Activated CD4-positive, alpha-beta T cell treated with anti-CD3 and anti-CD28 coated beads, Interleukin-2, amount 50 U/mL, for 16 hours (primary cell): ENCODE data around the gene QRFP.
"Not testable (repeated sequence)": the region's sequence is repeated elsewhere in the genome, so short reads cannot be mapped to it uniquely, and the experiment has no call there.

Source experiments
- DNase-seq: peaks from one replicate; pipeline ENCODE4 v3.0.0-alpha.2; 2020

QRFP gene

DNA sequence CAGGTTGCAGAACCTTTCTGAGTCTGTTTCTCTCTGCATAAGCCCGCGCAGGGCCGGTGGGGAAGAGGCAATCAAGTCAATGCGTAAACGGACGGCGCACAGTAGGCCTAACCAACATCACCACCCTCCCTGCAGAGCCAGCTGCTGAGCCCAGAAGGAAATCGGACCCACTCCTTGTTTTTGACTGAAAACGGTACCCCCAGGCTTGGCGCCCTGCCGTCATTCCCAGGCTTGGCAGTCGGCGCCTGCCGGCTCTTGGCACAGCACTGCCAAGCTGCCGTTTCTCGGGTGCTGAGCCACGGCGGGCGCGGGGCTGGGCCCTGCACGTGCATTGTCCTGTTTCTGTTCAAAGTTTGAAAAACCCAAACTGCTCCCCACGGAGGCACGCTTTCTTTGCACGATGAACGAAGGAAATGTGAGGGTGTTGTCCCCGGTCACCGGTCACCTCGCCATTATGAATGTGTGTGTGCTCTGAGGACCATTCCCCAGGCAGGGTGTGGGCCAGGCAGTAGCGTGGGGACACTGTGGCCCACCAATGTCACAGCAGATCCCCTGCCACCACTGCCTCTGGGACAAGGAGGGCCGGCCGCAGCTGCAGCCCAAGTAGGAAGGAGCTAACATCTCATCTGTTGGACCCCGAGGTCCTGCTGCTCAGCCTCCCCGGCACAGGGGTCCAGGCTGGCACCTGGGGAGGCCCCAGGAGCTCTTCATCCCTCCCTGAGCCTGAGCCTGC, 22.4 kb upstream of the QRFP start:
- DNase-seq, result no peak

DNA sequence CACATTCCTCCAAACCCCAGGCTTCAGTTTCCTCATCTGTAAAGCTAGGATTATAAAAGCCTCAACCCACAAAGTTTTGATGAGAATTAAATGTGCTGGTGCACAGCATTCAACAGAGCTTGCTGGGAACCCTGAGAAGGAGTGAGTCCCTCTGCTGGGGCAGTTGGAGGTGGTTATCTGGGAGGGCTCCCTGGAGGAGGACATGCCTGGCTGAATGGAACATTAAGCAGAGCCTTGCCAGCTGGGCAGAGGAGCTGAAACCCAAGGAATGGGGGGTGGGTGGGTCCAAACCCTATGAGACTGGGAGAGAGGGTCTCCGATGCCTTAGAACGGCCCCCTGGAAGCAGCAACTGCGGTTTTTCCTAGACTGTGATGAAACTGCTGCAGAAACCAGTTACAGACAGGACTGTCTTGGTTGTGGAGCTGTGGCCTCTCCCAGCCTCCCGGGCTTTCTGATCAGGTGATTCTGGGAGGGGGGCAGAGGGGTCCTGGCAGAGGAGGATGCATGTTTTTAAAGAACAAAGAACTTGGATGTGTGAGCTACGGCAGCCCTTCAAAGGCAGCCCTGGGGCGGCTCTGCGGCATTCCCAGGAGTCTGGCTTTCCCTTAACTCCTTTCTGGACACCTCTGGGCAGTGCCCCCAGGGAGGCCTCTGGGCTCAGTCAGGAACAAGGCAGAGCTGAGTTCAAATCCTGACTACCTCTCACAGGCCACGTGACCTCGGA, 21.7 kb upstream of the QRFP start:
- no peak for DNase-seq

DNA sequence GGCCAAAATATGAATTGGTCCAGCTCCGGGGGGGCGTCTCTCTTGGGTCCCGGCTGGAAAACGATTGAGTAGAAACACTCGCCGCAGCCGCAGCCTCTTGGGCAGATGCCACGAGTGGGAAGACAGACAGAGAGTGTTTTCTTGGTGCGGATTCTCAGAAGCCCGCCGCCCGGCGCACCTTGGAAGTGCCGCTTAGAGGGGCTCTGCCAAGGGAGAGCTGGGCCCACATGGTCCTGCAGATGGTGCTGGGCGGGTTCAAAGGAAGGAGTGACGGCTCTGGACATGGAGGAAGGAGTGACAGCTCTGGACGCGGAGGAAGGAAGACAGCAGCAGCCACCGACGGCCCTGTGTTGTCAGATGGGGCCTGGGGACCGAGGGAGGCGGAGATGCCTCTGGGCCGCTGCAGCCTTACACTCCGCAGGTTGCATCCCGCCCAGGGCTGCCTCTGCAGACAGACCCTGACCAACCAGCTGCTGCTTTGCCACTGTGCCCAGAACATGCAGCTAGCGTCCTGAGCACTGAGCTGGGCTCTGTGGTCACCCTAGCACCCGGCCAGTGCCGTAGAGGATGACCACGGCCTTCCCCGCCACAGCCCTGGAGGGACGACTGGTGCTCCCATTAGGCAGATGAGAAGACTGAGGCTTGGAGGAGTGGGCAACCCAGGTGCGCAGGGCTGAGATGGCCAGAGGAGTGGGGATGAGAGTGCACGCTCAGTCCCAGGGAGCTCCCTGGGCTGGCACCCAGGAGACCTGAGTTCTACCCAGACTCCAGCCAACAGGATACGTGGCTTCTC, 20.8 kb upstream of the QRFP start:
- DNase-seq, result no peak

DNA sequence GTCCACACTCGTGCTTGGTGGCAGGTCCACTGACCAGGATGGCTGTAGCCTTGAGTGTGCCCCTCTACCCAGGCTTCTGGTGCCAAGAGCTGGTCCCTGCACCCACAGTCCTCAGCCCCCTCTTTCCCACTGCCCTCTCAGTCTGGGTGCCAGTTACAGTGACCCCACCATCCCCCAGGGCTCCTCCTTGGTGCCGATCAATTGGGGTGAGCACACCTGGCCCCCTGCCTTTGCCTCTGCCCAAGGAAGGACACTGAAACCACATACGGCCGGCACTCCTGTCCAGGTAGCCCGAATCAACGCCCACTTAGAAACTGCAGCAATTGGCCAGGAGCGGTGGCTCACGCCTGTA, 18.5 kb upstream of the QRFP start:
- DNase-seq, result no peak

DNA sequence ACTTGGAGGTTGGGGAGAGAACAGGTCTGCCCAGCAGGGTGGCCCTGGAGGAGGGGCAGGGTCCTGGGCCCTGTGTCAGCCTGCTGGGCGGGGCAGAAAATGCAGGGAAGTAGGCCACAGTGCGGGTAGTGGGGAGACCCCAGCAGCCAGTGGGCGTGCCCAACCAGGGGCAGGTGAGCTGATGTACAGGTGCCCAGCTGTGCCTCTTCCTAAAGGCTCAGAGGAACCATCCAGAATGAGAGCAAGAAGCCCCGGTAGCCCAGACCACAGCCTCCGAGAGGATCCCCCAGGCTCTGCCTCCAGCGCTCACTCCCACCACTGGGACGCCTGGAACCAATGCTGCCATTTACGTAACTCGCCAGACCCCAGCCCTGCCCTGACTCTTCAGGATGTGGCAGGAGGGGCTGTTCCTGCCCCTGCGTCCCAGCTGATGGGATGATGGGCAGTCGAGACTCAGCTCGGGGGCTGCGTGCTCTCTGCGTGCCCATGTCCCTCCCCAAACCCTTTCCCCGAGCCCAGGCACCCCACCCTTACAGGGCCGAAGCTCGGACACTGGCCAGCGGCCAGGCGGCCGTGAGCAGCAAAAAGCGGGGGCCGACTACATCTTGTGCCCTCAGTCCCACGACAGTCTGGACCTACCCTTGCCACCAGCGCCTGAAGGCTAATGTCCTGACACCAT, 17.9 kb upstream of the QRFP start:
- DNase-seq, result no peak

DNA sequence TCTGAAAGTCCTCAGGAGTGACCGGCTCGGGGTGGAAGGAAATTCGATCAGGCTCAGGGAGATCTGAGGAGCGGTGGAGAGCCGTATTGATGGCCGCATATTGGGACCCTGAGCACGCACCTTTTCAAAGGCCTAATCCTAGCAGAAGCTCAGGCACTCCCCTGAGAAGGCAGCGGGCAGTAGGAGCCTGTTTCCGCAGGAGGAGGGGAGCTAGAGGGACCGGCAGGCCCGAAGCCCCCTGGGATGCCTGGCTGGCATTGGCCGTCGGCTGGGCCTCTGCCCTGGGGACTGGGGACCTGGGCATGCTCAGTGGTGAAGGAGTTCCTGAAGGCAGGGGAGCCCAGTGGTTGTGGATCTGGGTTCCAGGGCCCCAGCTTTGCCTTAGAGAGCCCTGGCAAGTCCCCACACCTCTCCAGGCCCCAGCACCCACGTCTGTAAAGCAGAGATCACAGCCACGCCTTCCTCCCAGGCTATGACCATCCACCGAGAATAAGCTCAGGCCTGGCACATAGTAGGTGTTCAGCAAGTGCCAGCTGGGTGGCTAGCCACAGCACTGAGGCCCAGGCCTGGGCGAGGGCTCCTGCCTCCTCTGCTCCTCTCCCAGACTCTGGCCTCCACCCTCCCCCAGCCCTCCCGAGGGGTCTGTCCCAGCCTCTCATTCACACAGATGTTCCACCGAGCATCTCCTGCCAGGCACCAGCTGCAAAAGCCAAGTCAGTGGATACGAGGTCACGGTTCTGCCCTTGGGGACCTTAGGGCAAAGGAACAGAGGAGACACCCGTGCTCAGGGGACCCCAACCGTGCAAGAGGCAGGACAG, 17.2 kb upstream of the QRFP start:
- no peak for DNase-seq

DNA sequence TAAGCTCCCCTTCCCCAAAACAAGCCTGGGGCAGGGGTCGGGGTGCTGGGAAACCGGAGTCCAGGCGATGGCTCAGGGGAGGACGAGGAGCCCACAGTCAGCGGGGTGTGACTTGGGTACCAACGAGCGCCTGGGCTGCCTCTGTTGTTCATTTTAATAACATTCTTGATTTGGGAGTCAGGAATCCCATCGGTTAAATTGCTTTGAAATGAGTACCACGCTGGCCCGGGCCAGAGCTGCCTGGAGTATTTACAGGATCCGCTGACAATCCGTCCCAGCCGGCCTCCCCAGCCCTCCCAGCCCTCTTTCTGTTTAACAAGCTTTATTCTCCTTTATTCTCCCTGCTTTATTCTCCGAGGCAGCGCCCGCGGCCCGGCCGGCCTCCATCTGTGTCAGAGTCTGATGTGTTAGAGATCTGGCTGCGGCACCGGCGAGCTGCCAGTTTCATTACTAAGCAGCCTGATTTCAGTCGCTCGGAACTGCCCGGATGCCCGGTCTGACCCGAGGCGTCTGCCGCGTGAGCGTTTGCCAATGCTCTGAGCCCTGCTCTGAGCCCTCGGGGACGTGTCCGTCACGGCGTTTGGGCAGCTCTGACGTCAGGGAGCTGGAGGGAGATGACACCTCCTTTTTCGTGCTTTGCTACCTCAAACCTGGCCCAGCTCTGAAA, 16.5 kb upstream of the QRFP start:
- no peak for DNase-seq

DNA sequence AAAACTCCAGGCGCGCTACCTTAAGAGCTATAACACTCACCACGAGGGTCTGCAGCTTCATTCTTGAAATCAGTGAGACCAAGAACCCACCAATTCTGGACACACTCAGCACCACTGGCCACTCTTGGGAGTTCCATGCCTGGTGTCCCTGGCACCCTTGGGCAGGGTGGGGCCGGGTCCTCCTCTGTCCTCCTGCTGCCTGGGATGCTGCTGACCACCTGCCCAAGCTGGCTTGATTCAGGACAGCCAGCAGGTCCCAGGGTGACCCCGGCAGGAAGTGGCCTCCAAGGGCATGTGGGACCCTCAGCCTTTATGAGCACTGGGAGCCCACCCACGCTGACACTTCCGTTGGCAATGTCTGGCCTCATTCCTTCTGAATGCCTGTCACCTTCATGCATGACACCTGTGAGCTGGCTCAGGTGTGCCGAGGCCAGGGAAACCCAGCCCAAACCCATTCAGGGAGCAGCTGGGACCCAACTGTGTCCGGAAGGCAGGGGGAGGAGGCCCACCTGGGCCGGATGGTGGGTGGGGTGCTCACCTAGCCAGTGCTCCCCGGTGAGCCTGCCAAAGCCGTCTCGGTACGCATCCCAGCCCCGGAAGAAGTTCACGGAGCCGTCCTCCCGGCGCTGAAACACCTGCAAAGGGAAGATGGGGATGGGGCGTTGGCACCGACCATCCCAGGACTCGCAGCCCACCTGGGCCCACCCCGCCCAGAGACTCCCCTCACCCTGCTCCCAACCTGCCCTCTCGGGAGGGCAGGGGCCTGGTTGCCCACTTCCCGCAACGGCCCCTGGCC, 14.8 kb upstream of the QRFP start:
- no peak for DNase-seq

DNA sequence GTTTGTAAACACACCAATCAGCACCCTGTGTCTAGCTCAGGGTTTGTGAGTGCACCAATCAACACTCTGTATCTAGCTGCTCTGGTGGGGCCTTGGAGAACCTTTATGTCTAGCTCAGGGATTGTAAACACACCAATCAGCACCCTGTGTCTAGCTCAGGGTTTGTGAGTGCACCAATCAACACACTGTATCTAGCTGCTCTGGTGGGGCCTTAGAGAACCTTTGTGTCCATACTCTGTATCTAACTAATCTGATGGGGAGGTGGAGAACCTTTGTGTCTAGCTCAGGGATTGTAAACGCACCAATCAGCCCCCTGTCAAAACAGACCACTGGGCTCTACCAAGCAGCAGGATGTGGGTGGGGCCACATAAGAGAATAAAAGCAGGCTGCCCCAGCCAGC, 14.1 kb upstream of the QRFP start:
- not testable (repeated sequence) for DNase-seq

DNA sequence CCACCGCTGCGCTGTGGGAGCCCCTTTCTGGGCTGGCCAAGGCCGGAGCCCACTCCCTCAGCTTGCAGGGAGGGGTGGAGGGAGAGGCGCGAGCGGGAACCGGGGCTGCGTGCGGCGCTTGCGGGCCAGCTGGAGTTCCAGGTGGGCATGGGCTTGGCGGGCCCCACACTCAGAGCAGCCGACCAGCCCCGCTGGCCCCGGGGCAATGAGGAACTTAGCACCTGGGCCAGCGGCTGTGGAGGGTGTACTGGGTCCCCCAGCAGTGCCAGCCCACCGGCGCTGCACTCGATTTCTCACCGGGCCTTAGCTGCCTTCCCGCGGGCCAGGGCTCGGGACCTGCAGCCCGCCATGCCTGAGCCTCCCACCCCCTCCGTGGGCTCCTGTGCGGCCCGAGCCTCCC, 13.4 kb upstream of the QRFP start:
- not testable (repeated sequence) for DNase-seq

DNA sequence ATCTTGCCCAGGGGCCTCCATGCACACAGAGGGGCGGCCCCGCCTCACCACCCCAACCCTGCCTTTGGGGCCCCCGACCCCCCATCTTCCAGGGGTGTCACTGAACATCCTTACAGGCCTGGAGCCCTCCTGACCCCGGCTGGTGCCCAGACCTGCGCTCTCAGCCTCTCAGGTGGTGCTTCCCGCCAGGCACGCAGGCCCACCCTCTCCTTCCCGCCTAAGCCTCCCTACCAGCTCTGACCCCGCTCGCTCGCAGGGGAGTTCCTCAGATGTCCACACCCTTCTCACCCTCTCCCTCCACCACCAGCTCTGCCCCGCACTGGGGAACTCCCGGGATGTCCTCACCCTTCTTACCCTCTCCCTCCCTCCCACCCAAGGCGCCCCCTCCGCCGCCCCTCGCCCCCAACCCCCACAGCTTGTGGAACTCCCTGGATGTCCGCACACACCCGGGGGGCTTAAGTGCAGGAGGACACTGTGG, 12.3 kb upstream of the QRFP start:
- DNase-seq, result no peak

DNA sequence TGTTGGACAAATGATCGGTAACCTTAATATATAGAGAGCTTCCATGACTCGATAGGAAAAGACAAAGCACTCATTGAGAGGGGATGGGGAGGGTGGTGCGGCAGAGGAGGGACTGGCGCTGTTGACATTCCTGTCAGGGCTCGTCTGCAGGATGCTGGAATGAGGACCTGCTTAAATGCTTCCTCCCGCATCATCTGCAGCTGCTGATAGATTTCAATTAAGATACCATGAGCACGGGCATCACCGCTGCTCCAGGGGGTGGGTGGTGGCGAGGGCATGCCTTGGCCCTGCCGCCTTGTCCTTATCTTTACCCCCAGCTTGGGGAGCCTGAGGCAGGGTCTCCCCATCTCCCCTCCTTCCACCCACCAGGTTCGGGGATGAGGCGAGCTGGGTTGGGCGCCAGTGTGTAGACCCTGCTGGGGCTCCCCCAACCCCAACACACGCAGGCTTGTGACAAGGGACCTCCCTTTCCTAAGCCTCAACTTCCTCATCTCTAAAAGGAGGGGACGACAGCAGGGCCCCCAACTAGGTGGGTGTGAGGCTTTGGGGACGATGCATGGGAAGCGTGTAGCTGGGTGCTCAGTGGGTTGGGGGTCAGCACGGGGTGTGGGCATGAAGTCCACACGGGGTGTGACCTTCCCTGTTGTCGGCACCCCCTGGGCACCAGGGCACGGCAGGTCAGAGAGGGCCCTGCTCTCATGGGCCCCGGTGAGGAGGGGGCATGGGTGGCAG, 11.7 kb upstream of the QRFP start:
- no peak for DNase-seq

DNA sequence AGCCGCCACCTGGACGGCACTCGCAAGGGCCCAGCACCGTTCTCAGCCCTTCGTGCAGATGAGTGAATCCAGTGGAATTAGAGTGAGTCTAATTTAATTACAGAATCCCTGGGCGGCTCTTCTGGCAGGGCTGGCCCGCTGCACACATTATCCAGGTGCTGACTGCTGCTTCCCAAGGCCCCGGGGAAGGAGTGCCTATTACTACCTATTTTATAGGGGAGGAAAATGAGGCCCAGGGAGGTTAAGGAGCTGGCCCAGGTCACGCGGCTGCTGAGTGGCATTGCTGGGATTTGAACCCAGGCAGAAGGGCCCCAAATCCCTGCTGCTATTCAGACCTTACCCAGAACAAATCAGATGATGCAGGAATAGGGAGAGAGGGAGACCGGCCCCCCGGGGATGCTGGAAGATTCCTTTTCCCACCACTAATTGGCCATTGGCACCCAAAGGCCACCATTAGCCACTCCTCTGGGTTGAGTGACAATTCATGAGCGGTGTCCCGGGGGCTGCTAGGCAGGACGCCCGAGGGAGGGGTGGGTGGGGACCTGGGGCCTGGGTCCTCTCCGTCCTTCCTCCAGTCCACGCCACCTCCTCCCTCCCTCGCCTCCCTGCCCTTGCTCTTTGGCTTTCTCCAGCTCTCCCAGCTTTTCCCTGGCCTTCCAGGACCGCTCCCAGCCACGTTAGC, 10.3 kb upstream of the QRFP start:
- no peak for DNase-seq

DNA sequence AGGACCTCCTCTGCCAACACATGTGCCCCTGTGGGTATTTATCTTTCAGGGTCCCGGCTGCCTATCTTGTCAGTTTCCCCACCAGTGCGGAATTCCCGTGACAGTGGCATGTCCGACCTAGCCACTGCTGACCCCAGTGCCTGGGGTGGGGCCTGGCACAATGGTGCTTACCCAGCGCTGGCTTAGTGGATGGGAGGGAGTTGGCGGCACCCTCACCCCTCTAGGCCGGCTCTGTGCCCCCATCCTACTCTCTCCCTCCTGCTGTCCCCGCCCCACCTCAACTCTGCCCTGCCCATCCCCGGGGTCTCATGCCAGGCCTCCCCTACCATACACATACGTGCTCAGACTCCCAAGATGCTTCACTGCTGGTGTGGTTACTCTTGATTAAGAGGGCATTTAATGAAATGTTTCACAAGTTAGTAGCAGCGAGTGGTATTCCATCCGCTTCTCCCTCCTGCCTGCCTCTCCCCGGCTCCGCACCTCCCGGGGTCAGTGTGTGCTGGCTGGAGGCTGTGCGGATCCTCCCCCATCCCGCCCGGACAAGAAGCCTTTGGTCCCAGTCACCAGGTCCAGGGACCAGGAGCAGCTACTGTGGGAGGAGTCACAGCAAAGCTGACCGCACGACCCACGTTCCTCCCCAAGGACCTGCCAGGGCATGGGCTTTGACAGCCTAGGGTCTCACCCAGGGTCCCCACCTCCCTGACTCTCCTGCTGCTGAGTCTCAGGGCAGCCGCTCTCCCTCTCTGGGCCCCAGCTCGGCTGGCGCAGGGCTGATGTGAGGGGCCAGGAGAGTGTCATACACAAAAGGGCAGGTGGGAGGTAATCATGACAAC, 9.5 kb upstream of the QRFP start:
- DNase-seq, result no peak

DNA sequence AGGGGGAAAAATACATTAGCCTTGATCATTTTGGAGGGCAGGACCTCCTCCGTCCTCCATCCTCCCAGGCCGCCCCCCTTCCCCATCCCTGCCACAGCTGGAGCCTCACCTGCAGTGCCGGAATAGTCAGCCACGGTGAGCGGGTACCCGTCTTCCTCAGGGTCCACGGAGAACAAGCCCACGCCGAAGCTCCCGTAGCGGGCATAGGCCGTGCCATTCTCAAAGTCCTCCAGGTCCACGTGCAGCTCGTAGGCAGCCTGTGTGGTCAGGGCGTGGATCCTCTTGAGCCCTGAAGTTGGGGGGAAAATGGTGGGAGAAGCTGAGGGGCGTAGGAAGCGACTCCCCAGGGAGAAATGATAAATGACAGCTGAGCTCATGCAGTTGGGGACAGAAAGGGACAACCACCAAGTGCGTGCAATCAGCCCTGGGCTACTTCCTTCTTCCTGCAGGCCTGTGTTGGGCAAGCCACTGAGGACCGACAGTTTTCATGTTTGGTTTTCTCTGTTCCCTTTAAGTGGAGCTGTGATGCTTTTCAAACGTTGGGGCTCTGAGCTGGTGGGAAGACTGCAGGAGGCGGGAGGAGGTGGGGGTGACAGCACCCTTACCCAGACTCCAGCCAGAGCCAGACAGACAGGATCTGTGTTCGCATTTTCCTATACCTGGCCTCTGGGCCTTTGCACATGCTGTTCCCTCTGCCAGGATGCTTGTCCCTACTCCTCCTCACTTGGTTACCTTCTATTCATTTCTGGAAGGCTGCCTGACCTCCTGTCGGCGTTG, 8.7 kb upstream of the QRFP start:
- DNase-seq, result no peak

DNA sequence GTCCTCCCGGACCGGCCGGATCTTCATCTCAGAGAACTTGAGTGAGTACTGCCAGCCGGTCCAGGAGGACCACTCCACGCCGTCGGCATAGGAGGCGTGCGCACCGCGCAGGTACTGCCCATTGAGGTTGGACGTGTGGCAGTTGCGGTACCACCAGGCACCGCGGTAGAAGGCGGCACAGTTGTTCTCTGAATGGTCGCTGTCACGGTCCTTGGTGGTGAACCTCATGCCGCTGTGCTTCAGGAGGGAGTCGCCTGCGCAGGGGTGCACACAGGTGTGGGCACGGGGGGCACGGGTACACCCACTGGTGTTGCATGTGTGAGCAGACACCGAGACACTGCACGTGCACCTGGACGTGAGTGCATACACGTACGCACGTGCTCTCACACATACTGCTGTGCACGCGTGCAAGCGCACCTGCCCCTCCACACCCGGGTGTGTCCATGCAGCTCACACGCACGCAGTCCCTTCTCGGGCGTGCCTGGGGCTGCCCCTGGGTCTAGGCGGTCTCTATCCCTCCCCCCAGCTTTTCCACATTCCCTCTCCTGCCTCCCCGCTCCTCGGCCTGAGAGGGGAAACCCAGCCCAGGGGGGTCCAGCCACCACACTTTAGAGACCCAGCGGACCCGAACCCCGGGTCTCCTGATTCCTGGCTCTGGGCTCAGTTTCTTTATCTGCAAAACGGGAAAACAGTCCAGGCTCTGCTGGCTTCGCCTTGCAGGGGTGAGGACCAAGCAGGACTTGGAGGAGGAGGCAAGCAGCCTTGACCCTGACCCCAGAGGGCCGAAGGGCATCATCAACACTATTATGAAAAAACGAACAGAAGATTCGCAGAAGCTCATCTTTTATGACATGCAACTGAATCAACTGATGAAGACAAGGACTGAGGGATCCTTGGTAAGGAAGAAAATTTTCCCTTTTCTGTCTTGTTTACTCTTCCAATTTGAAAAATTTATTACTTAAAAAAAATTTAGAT, 7.7 kb upstream of the QRFP start:
- no peak for DNase-seq
